ENCODE results near the gene ANAPC15. TPM values are rescaled to one million over a fixed set of nuclear protein-coding genes. Genes with fewer than 3 reads are reported as not detected.
A peak's percentile ranks its signal among the peaks of the same experiment; 100 is the strongest.

Gene ANAPC15
- total RNA-seq, 1 experiment from 2014 or later, result 46.9 TPM

- no peaks in the 10 kb centered on the region for H3K9me3 ChIP-seq (replicated peaks)
- no peak for DNase-seq (ENCODE audit: low read depth in 1 of 2, low spot score in 2 of 2)
- H3K27me3 ChIP-seq (replicated peaks), result no peaks in the 10 kb centered on the region
- H3K4me1 ChIP-seq (replicated peaks), result no peaks in the 10 kb centered on the region
- no peak overlapping the region for H3K4me3 ChIP-seq
- H3K36me3 ChIP-seq, result no peaks in the 10 kb centered on the region
- H3K27ac ChIP-seq, result no peak overlapping the region
These were observed 24.3 kb downstream of the ANAPC15 start for GRCh38 chr11:72088076-72088808.

GRCh38 chr11:72085621-72086351 is 26.7 kb downstream of the ANAPC15 start:
- Histone ChIP-seq H3K27me3 (replicated peaks) (no peaks in the 10 kb centered on the region), H3K36me3 (no peaks in the 10 kb centered on the region), H3K9me3 (replicated peaks) (no peaks in the 10 kb centered on the region), H3K4me1 (replicated peaks) (peaks cover 17% of the 10 kb centered on the region), H3K27ac (no peak overlapping the region), H3K4me3 (no peak overlapping the region)
- DNase-seq (ENCODE audit: low read depth in 1 of 2, low spot score in 2 of 2), result no peak

DNA sequence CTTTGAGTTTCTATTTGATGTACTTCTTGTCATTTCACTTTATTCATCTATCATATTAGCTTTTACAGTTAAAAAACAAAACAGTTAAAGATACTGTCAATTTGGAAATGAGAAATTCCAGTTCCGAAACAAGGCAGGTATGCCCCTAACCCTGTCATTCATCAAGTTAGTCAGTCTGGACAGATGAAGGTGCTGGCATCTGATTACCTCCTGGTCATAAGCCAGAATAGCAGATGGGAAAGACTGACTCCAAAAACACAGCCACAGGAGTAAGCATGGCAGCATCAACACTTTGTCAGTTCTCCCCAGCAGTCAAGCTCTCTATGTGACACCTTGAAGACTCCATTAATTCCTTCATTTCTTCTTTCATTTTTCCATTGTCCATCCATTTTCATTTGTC is 27.5 kb downstream of the ANAPC15 start:
- DNase-seq (ENCODE audit: low read depth in 1 of 2, low spot score in 2 of 2), result no peak
- Histone ChIP-seq H3K4me1 (replicated peaks) (peaks cover 17% of the 10 kb centered on the region), H3K27me3 (replicated peaks) (no peaks in the 10 kb centered on the region), H3K27ac (no peak overlapping the region), H3K36me3 (no peaks in the 10 kb centered on the region), H3K9me3 (replicated peaks) (no peaks in the 10 kb centered on the region), H3K4me3 (no peak overlapping the region)

- no peak overlapping the region for H3K27ac ChIP-seq
- no peak for DNase-seq (ENCODE audit: low read depth in 1 of 2, low spot score in 2 of 2)
- no peak overlapping the region for H3K4me3 ChIP-seq
- H3K9me3 ChIP-seq (replicated peaks), result no peaks in the 10 kb centered on the region
- no peaks in the 10 kb centered on the region for H3K36me3 ChIP-seq
- H3K4me1 ChIP-seq (replicated peaks), result peaks cover 17% of the 10 kb centered on the region
- H3K27me3 ChIP-seq (replicated peaks), result no peaks in the 10 kb centered on the region
These were observed 28.4 kb downstream of the ANAPC15 start for GRCh38 chr11:72084076-72084475.

GRCh38 chr11:72083414-72083813 is 29.1 kb downstream of the ANAPC15 start:
- Histone ChIP-seq H3K27ac (no peak overlapping the region), H3K4me3 (no peak overlapping the region), H3K9me3 (replicated peaks) (no peaks in the 10 kb centered on the region), H3K4me1 (replicated peaks) (peaks cover 22% of the 10 kb centered on the region), H3K36me3 (no peaks in the 10 kb centered on the region), H3K27me3 (replicated peaks) (no peaks in the 10 kb centered on the region)
- DNase-seq (ENCODE audit: low read depth in 1 of 2, low spot score in 2 of 2), result no peak

GRCh38 chr11:72081821-72082453 is 30.6 kb downstream of the ANAPC15 start:
- Histone ChIP-seq H3K27me3 (replicated peaks) (no peaks in the 10 kb centered on the region), H3K36me3 (no peaks in the 10 kb centered on the region), H3K4me1 (replicated peaks) (peaks cover 27% of the 10 kb centered on the region), H3K27ac (peak overlapping the region; percentile 90; the same call in 1 of the 2 replicates), H3K4me3 (no peak overlapping the region), H3K9me3 (replicated peaks) (no peaks in the 10 kb centered on the region)
- peak in 1 of 2 experiments; percentile 10 for DNase-seq (ENCODE audit: low read depth in 1 of 2, low spot score in 2 of 2)

DNA sequence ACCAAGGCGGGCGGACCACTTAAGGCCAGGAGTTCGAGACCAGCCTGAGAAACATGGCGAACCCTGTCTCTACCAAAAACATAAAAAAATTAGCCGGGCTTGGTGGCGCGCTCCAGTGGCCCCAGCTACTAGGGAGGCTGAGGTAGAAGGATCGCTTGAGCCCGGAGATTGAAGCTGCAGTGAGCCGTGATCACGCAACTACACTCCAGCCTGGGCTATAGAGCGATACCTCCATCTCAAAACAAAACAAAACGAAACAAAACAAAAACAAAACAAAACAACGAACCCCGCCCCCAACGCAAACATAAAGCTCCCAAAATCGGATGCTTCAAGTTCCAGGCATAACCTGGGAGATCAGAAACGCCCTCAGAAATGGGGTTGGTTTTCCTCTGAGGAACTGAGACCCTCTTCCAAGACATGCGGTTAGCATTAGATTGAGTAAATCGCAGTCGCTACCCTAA is 31.3 kb downstream of the ANAPC15 start:
- peak overlapping the region; percentile 90 for H3K27ac ChIP-seq
- H3K27me3 ChIP-seq (replicated peaks), result no peaks in the 10 kb centered on the region
- H3K36me3 ChIP-seq, result no peaks in the 10 kb centered on the region
- H3K9me3 ChIP-seq (replicated peaks), result no peaks in the 10 kb centered on the region
- H3K4me3 ChIP-seq, result peak overlapping the region; percentile 60
- no peak for DNase-seq (ENCODE audit: low read depth in 1 of 2, low spot score in 2 of 2)
- peaks cover 27% of the 10 kb centered on the region for H3K4me1 ChIP-seq (replicated peaks)

GRCh38 chr11:72080326-72081183 is 31.9 kb downstream of the ANAPC15 start, which contains the start of the genes LRRC51 and NUMA1:
Gene LRRC51, plus strand, starts transcription at chr11:72080850. Its CDS starts 8,234 bp downstream, at chr11:72089084.
Gene NUMA1, minus strand, starts transcription at chr11:72080542. Its CDS starts 44,599 bp downstream, at chr11:72035943.
- H3K4me3 ChIP-seq, result peak within 1 kb of the TSS; percentile 60
- no peaks in the 10 kb centered on the region for H3K9me3 ChIP-seq (replicated peaks)
- H3K27ac ChIP-seq, result peak within 1 kb of the TSS; percentile 90
- peak; percentile 95 to 97 for DNase-seq (ENCODE audit: low read depth in 1 of 2, low spot score in 2 of 2)
- H3K4me1 ChIP-seq (replicated peaks), result peaks cover 27% of the 10 kb centered on the region
- no peaks in the 10 kb centered on the region for H3K36me3 ChIP-seq
- H3K27me3 ChIP-seq (replicated peaks), result no peaks in the 10 kb centered on the region

DNA sequence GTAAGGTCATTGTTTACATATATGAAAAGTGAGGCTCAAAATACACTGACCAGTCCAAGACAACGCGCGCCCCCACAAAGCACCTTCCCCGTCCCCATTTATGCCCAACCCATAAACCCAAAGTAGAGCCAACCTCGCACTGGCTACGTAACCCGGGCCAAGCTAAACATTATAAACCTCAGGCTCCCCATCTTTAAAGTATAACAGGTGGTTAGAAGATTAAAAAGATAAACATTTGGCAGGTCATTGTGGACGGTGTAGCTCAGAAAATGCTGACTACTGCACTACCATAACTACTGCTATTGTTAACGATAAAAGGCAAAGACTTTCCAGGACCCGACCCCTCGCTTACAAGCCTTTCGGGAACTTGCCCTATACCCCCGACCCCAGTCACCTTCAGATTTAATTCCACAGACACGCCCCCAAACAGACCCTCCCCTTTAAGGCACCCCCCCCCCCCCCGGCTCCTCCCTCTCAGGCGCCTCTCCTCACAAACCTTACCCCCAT is 32.6 kb downstream of the ANAPC15 start:
- no peaks in the 10 kb centered on the region for H3K9me3 ChIP-seq (replicated peaks)
- DNase-seq (ENCODE audit: low read depth in 1 of 2, low spot score in 2 of 2), result no peak
- H3K27ac ChIP-seq, result peak overlapping the region; percentile 64
- H3K27me3 ChIP-seq (replicated peaks), result no peaks in the 10 kb centered on the region
- peak overlapping the region; percentile 60 for H3K4me3 ChIP-seq
- no peaks in the 10 kb centered on the region for H3K36me3 ChIP-seq
- peaks cover 27% of the 10 kb centered on the region for H3K4me1 ChIP-seq (replicated peaks)

- H3K9me3 ChIP-seq (replicated peaks), result no peaks in the 10 kb centered on the region
- H3K4me1 ChIP-seq (replicated peaks), result peaks cover 28% of the 10 kb centered on the region
- peak in 1 of 2 experiments; percentile 9 for DNase-seq (ENCODE audit: low read depth in 1 of 2, low spot score in 2 of 2)
- peak overlapping the region; percentile 60; the same call in 1 of the 2 replicates for H3K4me3 ChIP-seq
- peak overlapping the region; percentile 36 for H3K27ac ChIP-seq
- no peaks in the 10 kb centered on the region for H3K27me3 ChIP-seq (replicated peaks)
- no peaks in the 10 kb centered on the region for H3K36me3 ChIP-seq
These were observed 34.0 kb downstream of the ANAPC15 start for GRCh38 chr11:72078477-72078876.

DNA sequence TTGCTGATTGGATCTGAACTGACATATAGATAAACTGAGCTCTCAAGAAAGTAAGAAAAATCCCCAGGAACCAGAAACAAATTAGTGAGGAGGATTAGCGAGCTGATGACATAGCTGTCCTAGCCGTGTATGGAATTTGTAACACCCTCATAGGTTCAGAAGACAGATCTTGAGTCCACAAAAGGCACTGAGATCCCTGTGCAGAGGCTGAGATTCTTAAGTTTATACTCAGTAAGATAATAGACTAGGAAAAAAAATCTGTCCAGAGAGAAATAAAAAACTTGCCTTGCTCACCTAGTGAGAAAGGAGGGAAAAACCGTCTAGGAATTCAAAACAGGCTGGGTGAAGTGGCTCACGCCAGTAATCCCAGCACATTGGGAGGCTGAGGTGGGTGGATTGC is 36.7 kb downstream of the ANAPC15 start:
- H3K27me3 ChIP-seq (replicated peaks), result no peaks in the 10 kb centered on the region
- H3K9me3 ChIP-seq (replicated peaks), result no peaks in the 10 kb centered on the region
- no peaks in the 10 kb centered on the region for H3K36me3 ChIP-seq
- H3K4me3 ChIP-seq, result no peak overlapping the region
- no peak overlapping the region for H3K27ac ChIP-seq
- DNase-seq (ENCODE audit: low read depth in 1 of 2, low spot score in 2 of 2), result no peak
- peaks cover 33% of the 10 kb centered on the region for H3K4me1 ChIP-seq (replicated peaks)

- Histone ChIP-seq H3K27me3 (replicated peaks) (no peaks in the 10 kb centered on the region), H3K9me3 (replicated peaks) (no peaks in the 10 kb centered on the region), H3K4me1 (replicated peaks) (peaks cover 40% of the 10 kb centered on the region), H3K27ac (no peak overlapping the region), H3K36me3 (no peaks in the 10 kb centered on the region), H3K4me3 (no peak overlapping the region)
- DNase-seq (ENCODE audit: low read depth in 1 of 2, low spot score in 2 of 2), result no peak
These were observed 37.4 kb downstream of the ANAPC15 start for GRCh38 chr11:72075109-72075508.

GRCh38 chr11:72072348-72072747 is 40.1 kb downstream of the ANAPC15 start:
- Histone ChIP-seq H3K9me3 (replicated peaks) (no peaks in the 10 kb centered on the region), H3K4me1 (replicated peaks) (peaks cover 44% of the 10 kb centered on the region), H3K27ac (peak overlapping the region; percentile 88), H3K4me3 (no peak overlapping the region), H3K36me3 (peaks cover 8% of the 10 kb centered on the region; the same call in 1 of the 2 replicates), H3K27me3 (replicated peaks) (no peaks in the 10 kb centered on the region)
- peak; percentile 56 to 67 for DNase-seq (ENCODE audit: low read depth in 1 of 2, low spot score in 2 of 2)
